HG03460 (cell line): ENCODE results near the gene BCAR3.
"Not testable (repeated sequence)": the region's sequence is repeated elsewhere in the genome, so short reads cannot be mapped to it uniquely, and the experiment has no call there.

Experiments used
- ATAC-seq: cut with Tn5 transposase; IDR thresholded peaks from one replicate; pipeline ENCODE4 v1.9.1; 2021; ENCODE audit not compliant: unreplicated experiment

Gene BCAR3

GRCh38 chr1:93671099-93671621 lies 10.5 kb downstream of the BCAR3 start:
- ATAC-seq, result no peak

- no peak for ATAC-seq
These were observed 11.5 kb downstream of the BCAR3 start for GRCh38 chr1:93670141-93670540.

GRCh38 chr1:93669369-93669768 lies 12.3 kb downstream of the BCAR3 start:
- ATAC-seq, result no peak

GRCh38 chr1:93668951-93669350 lies 12.7 kb downstream of the BCAR3 start:
- ATAC-seq, result no peak

- ATAC-seq, result no peak
These were observed 13.5 kb downstream of the BCAR3 start for GRCh38 chr1:93668121-93668520.

GRCh38 chr1:93667642-93668041 lies 14.0 kb downstream of the BCAR3 start:
- ATAC-seq, result no peak

GRCh38 chr1:93666613-93667384 lies 14.8 kb downstream of the BCAR3 start:
- no peak for ATAC-seq

GRCh38 chr1:93665015-93665414 lies 16.6 kb downstream of the BCAR3 start:
- no peak for ATAC-seq

GRCh38 chr1:93663208-93663614 lies 18.4 kb downstream of the BCAR3 start:
- ATAC-seq, result no peak

- ATAC-seq, result no peak
These were observed 19.0 kb downstream of the BCAR3 start for GRCh38 chr1:93662481-93663207.

GRCh38 chr1:93661829-93662474 lies 19.7 kb downstream of the BCAR3 start:
- no peak for ATAC-seq

- not testable (repeated sequence) for ATAC-seq
These were observed 20.3 kb downstream of the BCAR3 start for GRCh38 chr1:93661341-93661740.

- no peak for ATAC-seq
These were observed 21.7 kb downstream of the BCAR3 start for GRCh38 chr1:93659822-93660503.

GRCh38 chr1:93658188-93658587 lies 23.4 kb downstream of the BCAR3 start:
- ATAC-seq, result no peak

- no peak for ATAC-seq
These were observed 25.1 kb downstream of the BCAR3 start for GRCh38 chr1:93656491-93656890.

- no peak for ATAC-seq
These were observed 28.0 kb downstream of the BCAR3 start for GRCh38 chr1:93653656-93654055.

GRCh38 chr1:93652323-93652949 lies 29.2 kb downstream of the BCAR3 start:
- no peak for ATAC-seq

- ATAC-seq, result no peak
These were observed 29.9 kb downstream of the BCAR3 start for GRCh38 chr1:93651695-93652094.

GRCh38 chr1:93650159-93650558 lies 31.5 kb downstream of the BCAR3 start:
- ATAC-seq, result not testable (repeated sequence)

GRCh38 chr1:93649231-93649630 lies 32.4 kb downstream of the BCAR3 start:
- no peak for ATAC-seq

- ATAC-seq, result no peak
These were observed 33.0 kb downstream of the BCAR3 start for GRCh38 chr1:93648656-93649055.
